AG09309 (cell line): Measurements from ENCODE around the gene ARHGAP27.

Experiments
- DNase-seq: peaks from one replicate; pipeline ENCODE4 v3.0.0-alpha.2; 2010; ENCODE audit warnings: low read depth
- H3K4me3 ChIP-seq: 2 replicates; pipeline ENCODE4 v1.5.1; 2011; ENCODE audit warnings: mild to moderate bottlenecking, low read depth, low read length, moderate library complexity; ENCODE audit not compliant: control insufficient read depth
- TF ChIP-seq, protein P1 (sequence below): IDR thresholded peaks from 2 replicates; pipeline ENCODE4 v1.5.1; 2011; ENCODE audit warnings: mild to moderate bottlenecking, low read depth, low read length, inconsistent platforms; ENCODE audit not compliant: insufficient read depth, control insufficient read depth; ENCODE audit errors: missing control alignments

Gene ARHGAP27

DNA sequence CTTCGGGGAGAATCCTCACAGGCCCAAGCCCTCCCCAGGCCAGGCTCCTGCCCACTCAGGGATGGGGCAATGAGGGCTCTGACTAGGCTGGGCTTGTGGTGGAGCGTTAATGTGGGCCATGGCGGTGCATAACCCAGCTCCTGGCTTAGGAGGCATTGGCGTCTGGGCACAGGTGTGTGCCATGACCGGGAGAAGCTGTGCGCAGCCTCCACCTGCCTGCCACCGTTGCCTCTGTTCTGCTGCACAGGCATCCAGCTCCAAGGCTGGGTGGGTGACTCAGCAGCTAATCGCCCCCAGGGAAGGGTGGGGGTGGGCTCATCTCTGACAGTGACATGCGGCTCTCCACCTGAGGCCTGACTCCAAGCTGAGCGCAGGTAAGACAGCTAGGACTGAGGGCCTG lies 3.5 kb upstream of the ARHGAP27 start:
- no peak overlapping the region for H3K4me3 ChIP-seq
- TF ChIP-seq, protein P1, sequence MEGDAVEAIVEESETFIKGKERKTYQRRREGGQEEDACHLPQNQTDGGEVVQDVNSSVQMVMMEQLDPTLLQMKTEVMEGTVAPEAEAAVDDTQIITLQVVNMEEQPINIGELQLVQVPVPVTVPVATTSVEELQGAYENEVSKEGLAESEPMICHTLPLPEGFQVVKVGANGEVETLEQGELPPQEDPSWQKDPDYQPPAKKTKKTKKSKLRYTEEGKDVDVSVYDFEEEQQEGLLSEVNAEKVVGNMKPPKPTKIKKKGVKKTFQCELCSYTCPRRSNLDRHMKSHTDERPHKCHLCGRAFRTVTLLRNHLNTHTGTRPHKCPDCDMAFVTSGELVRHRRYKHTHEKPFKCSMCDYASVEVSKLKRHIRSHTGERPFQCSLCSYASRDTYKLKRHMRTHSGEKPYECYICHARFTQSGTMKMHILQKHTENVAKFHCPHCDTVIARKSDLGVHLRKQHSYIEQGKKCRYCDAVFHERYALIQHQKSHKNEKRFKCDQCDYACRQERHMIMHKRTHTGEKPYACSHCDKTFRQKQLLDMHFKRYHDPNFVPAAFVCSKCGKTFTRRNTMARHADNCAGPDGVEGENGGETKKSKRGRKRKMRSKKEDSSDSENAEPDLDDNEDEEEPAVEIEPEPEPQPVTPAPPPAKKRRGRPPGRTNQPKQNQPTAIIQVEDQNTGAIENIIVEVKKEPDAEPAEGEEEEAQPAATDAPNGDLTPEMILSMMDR, result no peak
- DNase-seq, result no peak

DNA sequence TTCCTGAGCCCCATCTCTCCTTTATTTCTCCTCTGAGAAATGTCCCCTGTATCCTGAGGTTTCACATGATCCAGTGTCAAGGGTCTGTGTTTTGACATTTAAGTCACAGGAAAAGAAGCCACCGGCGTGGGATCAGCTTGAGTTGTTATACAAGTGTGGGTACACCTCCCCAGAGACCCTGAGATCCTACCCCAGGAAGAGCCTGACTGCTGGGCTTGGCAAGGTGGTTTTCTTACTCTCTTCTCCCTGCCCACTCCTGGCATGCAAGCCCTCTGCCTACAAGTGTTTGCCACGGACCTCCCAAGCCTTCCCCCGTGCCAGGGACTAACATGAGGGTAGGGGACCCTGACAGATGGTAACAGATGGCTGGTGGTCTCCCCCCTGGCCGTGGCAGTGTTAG lies 2.8 kb upstream of the ARHGAP27 start:
- H3K4me3 ChIP-seq, result no peak overlapping the region
- TF ChIP-seq, protein P1, result no peak

DNA sequence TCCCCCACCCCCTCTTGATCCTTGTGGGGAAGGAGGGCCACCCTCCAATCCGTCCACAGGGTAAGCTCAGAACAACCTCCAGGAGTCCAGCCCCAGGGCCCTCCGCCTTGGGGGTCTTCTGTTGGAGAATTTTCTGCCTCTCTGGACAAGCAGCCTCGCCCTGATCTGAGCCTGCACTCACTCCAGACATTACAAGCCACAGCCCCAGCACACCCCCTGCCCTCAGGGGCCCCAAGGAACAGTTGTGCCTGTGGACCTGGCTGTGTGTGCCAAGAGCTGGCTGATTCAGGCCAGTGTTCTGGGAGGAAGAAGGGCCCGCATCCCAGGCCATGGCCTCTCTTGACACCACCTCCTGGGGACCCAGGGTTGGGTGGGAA lies 477 bp upstream of the ARHGAP27 start:
- no peak for DNase-seq
- H3K4me3 ChIP-seq, result no peak overlapping the region
- TF ChIP-seq, protein P1, result no peak

More for the DNA sequence above, 2.8 kb upstream of the ARHGAP27 start:
- no peak for DNase-seq

DNA sequence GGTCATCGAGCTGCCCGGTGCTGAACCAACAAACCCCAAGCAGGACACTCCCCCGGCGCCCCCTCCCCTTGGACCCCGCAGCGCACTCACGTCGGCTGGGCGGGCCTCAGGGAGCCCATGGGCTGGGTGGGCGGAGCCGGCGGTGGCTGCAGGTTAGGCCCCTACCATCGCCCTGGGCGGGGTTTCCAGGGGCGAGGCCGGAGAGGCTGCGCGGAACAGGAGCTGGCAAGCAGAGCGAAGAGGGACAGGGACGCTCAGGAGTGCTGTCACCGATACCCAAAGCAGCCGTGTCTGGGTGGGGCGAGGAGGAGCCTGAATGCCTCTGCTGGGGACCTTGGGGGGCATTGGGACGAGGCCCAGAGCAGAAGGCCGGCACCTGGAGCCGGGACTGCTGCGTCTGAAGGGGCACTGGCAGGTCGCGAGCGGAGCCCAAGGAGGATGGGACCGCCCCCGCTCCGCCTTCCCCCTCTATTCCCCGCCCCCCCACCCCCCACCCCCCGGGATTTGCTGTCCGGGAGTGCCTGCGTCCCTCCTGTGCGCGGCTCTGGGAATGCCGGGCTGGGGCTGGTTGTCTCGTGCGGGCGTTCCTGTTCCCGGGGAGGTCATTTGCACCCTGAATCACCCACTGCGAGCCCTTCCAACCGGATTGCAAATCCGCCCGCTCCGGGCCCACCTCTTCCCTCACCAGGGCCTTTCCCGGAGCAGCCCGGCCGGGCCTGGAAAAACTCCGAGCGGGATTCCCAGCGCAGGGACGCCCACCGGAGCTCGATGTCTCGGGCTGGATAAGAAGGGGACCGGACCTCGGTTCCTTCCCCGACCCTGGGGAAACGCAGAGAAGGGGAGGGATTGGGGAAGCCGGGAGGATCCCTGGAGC lies 902 bp downstream of the ARHGAP27 start:
- no peak for DNase-seq
- TF ChIP-seq, protein P1, result no peak
- H3K4me3 ChIP-seq, result peak overlapping the region; percentile 50

DNA sequence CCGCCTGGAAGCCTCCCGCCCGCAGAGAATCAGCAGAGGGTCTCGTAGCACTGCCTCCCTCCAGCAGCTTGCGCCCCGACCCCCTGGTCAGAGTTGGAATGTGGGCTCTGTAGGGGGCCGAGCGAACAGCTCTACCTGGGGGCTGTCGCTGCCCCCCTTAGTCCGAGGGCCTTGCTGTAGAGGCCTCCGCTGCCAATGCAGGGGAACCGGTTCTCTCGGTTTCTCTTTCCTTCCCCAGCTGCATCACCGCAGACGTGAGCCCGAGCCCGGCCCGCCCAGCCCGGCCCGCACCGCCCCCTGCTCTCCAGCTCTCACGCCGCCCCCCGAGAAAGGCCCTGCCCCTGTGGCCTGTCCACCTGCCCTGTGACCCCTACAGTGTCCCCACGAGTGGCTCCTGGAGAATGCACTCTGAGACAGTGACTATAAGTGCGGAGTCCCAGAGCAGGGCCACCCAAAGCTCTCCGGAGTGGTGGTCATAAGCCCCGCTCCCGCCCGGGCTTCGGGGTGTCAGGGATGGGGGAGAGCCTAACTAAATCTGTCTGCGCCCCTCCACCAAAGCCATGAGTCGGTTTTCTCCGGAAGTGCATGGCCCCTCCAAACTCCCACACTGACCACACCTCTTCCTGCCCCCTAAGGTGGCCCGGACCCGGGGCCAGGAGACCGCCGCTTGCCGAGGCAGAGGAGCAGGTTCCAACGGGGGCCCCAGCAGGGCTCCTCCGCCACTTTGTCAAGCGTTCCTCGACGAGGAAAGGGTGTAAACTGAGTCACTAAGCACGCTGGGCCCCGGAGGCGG lies 1.7 kb downstream of the ARHGAP27 start:
- DNase-seq, result no peak
- TF ChIP-seq, protein P1, result no peak
- peak overlapping the region; percentile 50 for H3K4me3 ChIP-seq

DNA sequence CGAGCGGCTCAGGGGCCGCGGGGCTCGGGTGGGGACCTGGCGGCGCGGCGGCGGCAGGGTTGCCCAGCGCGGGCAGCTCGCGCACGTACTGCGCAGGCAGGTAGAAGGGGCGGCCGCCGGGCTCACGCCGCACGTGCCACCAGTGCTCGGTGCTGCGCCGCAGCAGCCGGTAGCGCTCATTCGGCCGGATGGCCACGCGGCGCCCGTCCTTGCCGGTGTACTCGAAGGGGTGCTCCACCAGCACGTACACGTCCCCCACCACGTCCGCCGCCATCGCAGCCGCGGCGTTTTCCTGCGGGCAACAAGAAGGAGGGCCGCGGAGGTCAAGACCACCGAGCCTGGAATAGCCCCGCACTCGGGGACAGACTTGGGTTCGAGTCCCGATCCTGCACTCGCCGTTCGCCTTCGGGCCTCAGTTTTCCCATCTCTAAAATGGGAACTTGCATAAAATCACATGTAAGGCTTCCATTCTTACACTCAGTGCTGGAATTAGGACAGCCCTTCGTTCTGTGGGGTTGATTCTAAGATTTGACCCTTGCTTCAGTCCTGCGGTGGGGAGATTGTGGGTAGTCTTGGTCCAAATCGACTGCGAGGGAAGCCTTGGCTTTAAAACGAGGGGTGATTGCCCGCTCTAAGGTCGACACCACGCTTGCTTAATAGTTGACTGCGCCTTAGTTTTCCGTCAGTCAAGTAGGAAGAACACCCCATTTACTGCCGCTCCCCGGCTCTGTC lies 2.5 kb downstream of the ARHGAP27 start:
- DNase-seq, result no peak
- TF ChIP-seq, protein P1, result no peak
- no peak overlapping the region for H3K4me3 ChIP-seq
